ENCODE measurements around the gene ADGRB3. TPM values are rescaled to one million over a fixed set of nuclear protein-coding genes. Genes with fewer than 3 reads are reported as not detected.

The ADGRB3 gene
- total RNA-seq, 1 donor from 2014 or later: 3.5 TPM

DNA sequence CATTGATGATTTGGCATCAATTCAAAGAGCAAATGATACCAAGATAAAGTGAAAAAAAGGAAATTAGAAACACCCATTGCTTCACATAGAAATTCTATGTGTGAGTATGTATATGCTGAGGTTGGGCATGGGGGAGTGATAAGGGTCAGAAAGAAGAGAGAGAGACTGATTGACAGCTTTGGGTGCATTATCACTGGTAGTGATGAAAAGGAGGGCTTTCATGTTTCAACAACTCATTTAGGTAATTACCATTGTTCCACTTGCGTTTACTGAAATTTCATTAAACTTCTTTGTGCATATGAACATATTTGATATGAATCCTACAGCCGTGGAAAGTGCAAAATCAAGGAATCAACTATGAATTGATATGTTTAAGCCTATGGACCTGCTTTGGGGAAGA, 84.7 kb downstream of the ADGRB3 start:
- Histone ChIP-seq H3K27me3 (no peaks in the 10 kb centered on the region), H3K4me3 (no peak overlapping the region), H3K36me3 (no peaks in the 10 kb centered on the region), H3K4me1 (no peaks in the 10 kb centered on the region), H3K9me3 (no peaks in the 10 kb centered on the region), H3K27ac (no peak overlapping the region)
- no peak for DNase-seq
- intact Hi-C loops (cut with DNase I): no loop called here
- TF ChIP-seq, protein P1, sequence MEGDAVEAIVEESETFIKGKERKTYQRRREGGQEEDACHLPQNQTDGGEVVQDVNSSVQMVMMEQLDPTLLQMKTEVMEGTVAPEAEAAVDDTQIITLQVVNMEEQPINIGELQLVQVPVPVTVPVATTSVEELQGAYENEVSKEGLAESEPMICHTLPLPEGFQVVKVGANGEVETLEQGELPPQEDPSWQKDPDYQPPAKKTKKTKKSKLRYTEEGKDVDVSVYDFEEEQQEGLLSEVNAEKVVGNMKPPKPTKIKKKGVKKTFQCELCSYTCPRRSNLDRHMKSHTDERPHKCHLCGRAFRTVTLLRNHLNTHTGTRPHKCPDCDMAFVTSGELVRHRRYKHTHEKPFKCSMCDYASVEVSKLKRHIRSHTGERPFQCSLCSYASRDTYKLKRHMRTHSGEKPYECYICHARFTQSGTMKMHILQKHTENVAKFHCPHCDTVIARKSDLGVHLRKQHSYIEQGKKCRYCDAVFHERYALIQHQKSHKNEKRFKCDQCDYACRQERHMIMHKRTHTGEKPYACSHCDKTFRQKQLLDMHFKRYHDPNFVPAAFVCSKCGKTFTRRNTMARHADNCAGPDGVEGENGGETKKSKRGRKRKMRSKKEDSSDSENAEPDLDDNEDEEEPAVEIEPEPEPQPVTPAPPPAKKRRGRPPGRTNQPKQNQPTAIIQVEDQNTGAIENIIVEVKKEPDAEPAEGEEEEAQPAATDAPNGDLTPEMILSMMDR (IDR thresholded peaks at IDR 0.05): no peak
- ATAC-seq: no peak

DNA sequence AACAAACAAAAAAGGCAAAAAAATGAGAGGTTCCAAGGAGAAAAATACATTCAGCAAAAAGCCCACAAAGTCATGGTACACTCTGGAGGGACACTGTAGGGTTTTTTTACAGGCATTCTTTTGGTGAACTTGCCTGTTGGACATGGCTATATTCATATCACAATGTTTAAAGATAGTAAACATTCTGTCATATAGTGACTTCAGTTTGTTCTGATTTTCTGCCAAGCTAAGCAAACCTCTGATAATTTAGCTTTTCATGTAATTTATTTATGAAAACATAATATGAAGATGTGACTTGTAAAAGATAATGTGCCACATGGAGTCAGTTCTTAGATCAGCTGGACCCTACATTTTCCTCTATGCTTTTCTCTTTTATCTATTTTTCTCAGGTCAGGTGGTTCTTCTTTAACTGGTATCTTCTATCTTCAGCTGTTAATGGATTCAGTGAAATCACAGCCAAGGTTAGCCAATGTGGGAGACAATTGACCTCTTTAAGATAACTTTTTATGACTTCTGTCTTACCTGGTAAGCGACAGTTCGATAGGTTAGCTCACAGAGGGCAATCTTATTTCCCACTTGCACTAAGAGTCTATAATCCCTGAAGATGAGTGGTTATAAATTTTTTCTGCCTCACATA, 87.9 kb downstream of the ADGRB3 start:
- H3K36me3 ChIP-seq: no peaks in the 10 kb centered on the region
- no peak overlapping the region for H3K4me3 ChIP-seq
- no peak for ATAC-seq
- H3K27ac ChIP-seq: no peak overlapping the region
- H3K27me3 ChIP-seq: no peaks in the 10 kb centered on the region
- TF ChIP-seq, protein P1 (IDR thresholded peaks at IDR 0.05): no peak
- intact Hi-C loops (cut with DNase I): no loop called here
- H3K4me1 ChIP-seq: no peaks in the 10 kb centered on the region
- no peaks in the 10 kb centered on the region for H3K9me3 ChIP-seq
- DNase-seq: no peak

DNA sequence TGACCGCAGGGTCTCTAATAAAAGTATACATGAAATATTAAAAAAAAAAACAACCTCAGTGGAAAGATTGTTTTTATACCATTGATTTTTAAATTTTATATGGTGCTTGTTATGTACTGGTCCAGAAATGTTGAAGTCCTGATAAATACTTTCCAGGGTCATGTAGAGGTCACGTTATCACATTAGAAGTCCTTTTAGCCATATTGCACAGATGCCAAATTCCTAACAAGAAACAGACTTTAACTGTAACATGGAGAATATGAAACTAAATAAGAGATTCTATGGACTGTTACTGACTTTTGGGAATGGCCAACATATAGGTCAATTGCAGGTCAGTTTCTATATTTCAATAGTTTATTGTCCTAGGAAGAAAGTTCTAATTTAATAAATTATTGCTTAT, 89.0 kb downstream of the ADGRB3 start:
- TF ChIP-seq, protein P1 (IDR thresholded peaks at IDR 0.05): no peak
- intact Hi-C loops (cut with DNase I): no loop called here
- DNase-seq (no peak), ATAC-seq (no peak)
- Histone ChIP-seq H3K27me3 (no peaks in the 10 kb centered on the region), H3K4me1 (no peaks in the 10 kb centered on the region), H3K4me3 (no peak overlapping the region), H3K27ac (no peak overlapping the region), H3K36me3 (no peaks in the 10 kb centered on the region), H3K9me3 (no peaks in the 10 kb centered on the region)

DNA sequence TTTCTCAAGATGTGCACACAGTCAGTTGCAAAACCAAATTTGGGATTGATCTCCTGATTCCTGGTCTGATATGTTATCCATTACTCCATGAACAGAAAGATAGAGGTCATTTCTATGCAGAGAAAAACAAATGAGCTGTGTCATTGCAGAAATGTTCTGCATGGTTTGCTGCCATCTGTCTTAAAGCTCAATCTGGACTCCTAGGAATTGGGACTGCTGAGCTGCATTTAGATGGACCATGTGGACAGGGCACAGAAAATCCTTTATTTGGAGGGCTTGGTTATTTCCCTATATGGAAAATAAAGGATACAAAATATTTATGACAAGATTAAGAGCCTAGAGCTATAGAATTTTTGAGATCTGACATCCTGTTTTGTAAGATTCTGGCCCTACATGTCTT, 91.3 kb downstream of the ADGRB3 start:
- Histone ChIP-seq H3K4me3 (no peak overlapping the region), H3K27ac (no peak overlapping the region), H3K27me3 (no peaks in the 10 kb centered on the region), H3K9me3 (no peaks in the 10 kb centered on the region), H3K36me3 (no peaks in the 10 kb centered on the region), H3K4me1 (no peaks in the 10 kb centered on the region)
- TF ChIP-seq, protein P1 (IDR thresholded peaks at IDR 0.05): no peak
- intact Hi-C loops (cut with DNase I): no loop called here
- DNase-seq: no peak
- ATAC-seq: no peak

DNA sequence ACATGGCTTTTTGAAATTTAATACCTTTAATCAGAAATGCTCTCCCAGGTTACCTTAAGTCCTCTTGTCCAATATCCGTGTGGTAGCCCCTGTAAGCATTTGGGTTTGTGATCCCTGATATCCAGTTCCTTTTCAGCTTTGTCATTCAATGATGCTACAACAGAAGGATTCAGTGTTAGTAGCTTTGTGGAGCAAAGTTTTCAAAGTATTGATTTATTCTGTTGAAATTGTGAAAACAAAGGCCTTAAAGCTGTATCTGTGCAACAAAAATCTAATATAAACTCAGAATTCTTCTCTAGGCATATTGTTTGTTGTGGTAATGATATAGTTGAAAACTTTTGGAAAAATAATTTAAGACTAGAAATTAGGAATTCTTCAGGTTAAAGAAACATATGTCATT, 91.9 kb downstream of the ADGRB3 start:
- Histone ChIP-seq H3K4me1 (no peaks in the 10 kb centered on the region), H3K27ac (no peak overlapping the region), H3K27me3 (no peaks in the 10 kb centered on the region), H3K4me3 (no peak overlapping the region), H3K9me3 (no peaks in the 10 kb centered on the region), H3K36me3 (no peaks in the 10 kb centered on the region)
- DNase-seq: no peak
- intact Hi-C loops (cut with DNase I): no loop called here
- no peak for ATAC-seq
- TF ChIP-seq, protein P1 (IDR thresholded peaks at IDR 0.05): no peak

DNA sequence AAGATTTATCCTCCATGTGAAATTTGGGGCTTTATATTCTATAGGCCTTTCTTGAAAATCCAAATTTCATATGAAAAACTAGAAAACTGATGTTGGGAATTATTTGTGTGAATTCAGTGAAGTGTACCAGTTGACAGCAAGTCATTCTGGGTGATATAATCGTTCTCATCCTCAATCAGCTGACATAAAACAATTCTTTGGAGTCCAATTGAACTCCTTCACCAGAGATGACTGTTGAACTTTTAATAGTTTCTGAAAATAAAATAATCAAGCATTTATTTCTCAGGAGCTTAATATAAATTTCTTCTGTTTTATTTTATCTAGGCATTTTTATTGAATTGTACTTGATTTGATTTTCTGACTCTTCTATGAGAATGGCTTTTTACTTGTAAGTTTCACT, 92.6 kb downstream of the ADGRB3 start:
- Histone ChIP-seq H3K4me3 (no peak overlapping the region), H3K27ac (no peak overlapping the region), H3K9me3 (no peaks in the 10 kb centered on the region), H3K36me3 (no peaks in the 10 kb centered on the region), H3K4me1 (no peaks in the 10 kb centered on the region), H3K27me3 (no peaks in the 10 kb centered on the region)
- DNase-seq (no peak), ATAC-seq (no peak)
- intact Hi-C loops (cut with DNase I): no loop called here
- TF ChIP-seq, protein P1 (IDR thresholded peaks at IDR 0.05): no peak

Data from upper lobe of right lung (tissue), 1 donor.